Activated gamma-delta T cell treated with Interleukin-2 at 50 U/mL for 16 hours (primary cell): ENCODE data around the gene GJD2.

Experiments
- DNase-seq: peaks from one replicate; pipeline ENCODE4 v3.0.0-alpha.2; 2020

Gene GJD2

GRCh38 chr15:34772312-34772711, 17.5 kb upstream of the GJD2 start:
- DNase-seq = no peak

- DNase-seq = no peak
These were observed 14.9 kb upstream of the GJD2 start for GRCh38 chr15:34769711-34770110.

- DNase-seq = no peak
These were observed 13.7 kb upstream of the GJD2 start for GRCh38 chr15:34768530-34768929.

GRCh38 chr15:34765741-34766140, 10.9 kb upstream of the GJD2 start:
- DNase-seq = no peak

GRCh38 chr15:34760909-34761308, 6.1 kb upstream of the GJD2 start:
- no peak for DNase-seq

- DNase-seq = no peak
These were observed 5.2 kb upstream of the GJD2 start for GRCh38 chr15:34759992-34760391.

GRCh38 chr15:34759347-34759746, 4.5 kb upstream of the GJD2 start:
- DNase-seq = no peak

- DNase-seq = no peak
These were observed 2.5 kb upstream of the GJD2 start for GRCh38 chr15:34757262-34757661.

GRCh38 chr15:34755419-34755773, 598 bp upstream of the GJD2 start:
- DNase-seq = no peak

GRCh38 chr15:34754171-34754601, 612 bp downstream of the GJD2 start:
- DNase-seq = no peak

- DNase-seq = no peak
These were observed 1.4 kb downstream of the GJD2 start for GRCh38 chr15:34753236-34753894.

- no peak for DNase-seq
These were observed 5.1 kb downstream of the GJD2 start for GRCh38 chr15:34749691-34750090.

- no peak for DNase-seq
These were observed 15.5 kb downstream of the GJD2 start for GRCh38 chr15:34739346-34739745.

- no peak for DNase-seq
These were observed 16.8 kb downstream of the GJD2 start for GRCh38 chr15:34738002-34738401.

- no peak for DNase-seq
These were observed 17.3 kb downstream of the GJD2 start for GRCh38 chr15:34737477-34737876.

GRCh38 chr15:34734303-34734702, 20.5 kb downstream of the GJD2 start:
- no peak for DNase-seq

GRCh38 chr15:34733621-34734020, 21.2 kb downstream of the GJD2 start:
- no peak for DNase-seq

- DNase-seq = no peak
These were observed 22.4 kb downstream of the GJD2 start for GRCh38 chr15:34732430-34732829.

GRCh38 chr15:34730701-34731100, 24.1 kb downstream of the GJD2 start:
- DNase-seq = no peak

- DNase-seq = no peak
These were observed 24.9 kb downstream of the GJD2 start for GRCh38 chr15:34729886-34730285.

- no peak for DNase-seq
These were observed 25.7 kb downstream of the GJD2 start for GRCh38 chr15:34729056-34729455.

GRCh38 chr15:34726406-34727100, 28.2 kb downstream of the GJD2 start:
- no peak for DNase-seq

GRCh38 chr15:34725556-34725955, 29.2 kb downstream of the GJD2 start:
- DNase-seq = no peak

GRCh38 chr15:34724481-34724880, 30.3 kb downstream of the GJD2 start:
- no peak for DNase-seq

- DNase-seq = no peak
These were observed 32.4 kb downstream of the GJD2 start for GRCh38 chr15:34722439-34722836.
